Measurements from ENCODE around the gene HOXA3.

HOXA3 gene

GRCh38 chr7:27142580-27143022, 9.8 kb downstream of the HOXA3 start:
- DNase-seq, result no peak

DNA sequence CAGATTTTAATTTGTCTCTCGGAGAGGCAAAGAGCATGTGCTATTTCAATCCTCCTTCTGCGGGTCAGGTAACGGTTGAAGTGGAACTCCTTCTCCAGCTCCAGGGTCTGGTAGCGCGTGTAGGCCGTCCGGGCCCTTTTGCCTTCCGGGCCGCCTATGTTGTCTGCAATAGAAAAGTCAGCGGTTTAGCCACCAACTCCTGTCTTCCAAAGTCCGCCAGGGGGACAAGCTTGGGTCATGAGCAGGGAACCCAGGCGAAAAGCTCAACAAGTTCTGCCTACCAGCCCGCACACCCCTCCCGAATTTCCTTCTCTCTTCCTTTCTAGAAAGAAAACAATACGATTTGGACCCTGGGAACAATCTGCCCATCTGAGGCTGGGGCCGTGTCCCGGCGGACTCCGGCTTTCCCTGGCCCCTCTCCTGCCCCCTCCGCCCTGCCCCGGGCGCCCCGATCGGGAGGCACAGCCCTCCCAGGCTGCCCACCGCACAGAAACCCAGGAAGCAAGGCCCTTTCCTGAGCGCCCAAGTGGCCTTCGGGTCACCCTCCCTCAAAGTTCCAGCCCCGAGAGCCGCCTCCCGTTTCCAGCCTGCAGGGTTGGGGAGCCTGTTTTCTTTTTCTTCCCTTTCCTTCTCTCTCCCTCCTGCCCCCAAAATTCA, 10.3 kb downstream of the HOXA3 start:
- no peak for DNase-seq

- no peak for DNase-seq
Observed at GRCh38 chr7:27141137-27141922, 11.1 kb downstream of the HOXA3 start.

GRCh38 chr7:27140126-27140857, 12.1 kb downstream of the HOXA3 start:
- no peak for DNase-seq

GRCh38 chr7:27139334-27140125, 12.9 kb downstream of the HOXA3 start:
- DNase-seq, result no peak

DNA sequence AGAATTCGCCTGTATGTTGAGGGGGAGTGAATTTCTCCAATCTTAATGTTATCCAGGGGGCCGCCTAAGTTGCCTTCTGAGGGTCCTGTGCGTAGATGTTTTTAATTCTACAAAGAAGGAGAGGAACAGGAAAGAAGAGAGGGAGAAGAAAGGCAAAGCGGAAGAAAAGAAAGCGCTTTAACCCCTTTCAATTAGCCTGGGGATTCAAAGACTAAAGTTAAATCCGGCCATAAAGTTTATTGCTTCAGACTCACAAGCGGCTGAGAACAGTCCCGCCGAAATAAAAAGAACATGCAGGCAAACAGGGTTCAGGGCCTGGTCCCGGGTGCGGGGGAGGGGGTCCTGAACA, 13.4 kb downstream of the HOXA3 start:
- no peak for DNase-seq

DNA sequence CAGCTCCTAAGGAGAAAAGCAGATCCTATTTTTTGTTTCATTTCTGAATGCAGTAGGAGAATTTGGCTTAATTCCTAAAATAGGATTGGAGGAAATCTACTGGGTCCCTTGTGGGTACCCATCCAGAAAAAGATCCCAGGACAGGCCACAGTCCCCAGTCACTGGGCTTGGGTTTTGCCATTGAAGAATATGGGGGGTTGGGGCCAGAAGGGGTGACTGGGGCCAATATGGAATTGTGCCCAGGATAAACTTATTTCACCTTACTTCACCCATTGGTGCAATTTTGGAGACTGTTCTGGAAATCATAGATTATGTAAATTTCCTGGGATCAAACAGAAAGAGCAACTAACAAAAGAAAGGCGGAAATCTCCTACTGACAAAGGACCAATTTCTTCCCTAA, 13.9 kb downstream of the HOXA3 start:
- DNase-seq, result no peak

DNA sequence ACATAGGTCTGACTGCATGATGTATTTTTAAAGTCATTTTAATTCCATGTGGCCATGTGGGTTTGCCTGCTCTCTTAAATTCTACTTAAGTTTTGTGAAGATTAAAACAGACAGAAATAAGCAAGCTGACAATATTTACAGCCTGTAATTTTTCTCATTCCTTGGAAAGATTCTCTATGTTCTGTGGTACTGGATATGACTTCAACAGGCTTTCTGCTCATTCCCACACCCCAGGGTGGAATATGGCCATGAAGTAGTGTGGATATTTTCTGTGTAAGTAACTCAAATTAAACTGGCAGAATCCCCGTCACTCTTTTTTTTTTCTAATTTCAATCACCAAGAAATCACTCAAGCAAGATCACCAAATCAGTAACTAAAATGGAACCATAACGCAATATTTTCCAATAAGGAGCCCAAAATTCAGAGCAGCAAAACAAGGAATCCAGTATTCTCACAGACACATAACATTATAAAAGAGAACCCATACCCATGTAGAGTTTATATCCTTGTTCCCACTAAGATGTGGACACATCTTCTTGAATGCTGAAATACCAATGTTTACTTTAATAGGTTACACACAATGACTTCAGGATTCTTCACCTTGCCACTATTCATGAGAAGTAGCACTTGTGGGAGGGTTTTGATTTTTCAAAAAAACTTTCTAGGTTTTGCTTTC, 14.6 kb downstream of the HOXA3 start:
- no peak for DNase-seq

DNA sequence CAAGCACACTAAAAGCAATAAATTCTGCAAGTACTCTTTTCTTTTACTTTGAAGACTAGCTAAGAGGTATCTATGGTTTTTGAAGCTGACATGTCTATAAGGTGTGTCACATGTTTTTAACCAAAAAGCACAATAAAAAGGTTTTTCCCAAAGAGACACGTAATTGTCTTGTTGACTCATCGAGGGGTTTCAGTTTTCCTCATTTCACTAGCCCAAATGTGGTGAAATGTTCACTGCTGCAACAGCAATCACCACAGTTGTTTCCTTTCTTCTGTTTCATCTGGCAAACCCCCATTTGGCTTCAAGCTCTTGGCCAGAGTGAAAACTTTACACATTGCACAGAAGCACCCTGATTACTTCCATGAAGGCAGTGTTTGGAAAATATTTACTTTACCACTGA, 18.0 kb downstream of the HOXA3 start:
- DNase-seq, result peak; percentile 94

DNA sequence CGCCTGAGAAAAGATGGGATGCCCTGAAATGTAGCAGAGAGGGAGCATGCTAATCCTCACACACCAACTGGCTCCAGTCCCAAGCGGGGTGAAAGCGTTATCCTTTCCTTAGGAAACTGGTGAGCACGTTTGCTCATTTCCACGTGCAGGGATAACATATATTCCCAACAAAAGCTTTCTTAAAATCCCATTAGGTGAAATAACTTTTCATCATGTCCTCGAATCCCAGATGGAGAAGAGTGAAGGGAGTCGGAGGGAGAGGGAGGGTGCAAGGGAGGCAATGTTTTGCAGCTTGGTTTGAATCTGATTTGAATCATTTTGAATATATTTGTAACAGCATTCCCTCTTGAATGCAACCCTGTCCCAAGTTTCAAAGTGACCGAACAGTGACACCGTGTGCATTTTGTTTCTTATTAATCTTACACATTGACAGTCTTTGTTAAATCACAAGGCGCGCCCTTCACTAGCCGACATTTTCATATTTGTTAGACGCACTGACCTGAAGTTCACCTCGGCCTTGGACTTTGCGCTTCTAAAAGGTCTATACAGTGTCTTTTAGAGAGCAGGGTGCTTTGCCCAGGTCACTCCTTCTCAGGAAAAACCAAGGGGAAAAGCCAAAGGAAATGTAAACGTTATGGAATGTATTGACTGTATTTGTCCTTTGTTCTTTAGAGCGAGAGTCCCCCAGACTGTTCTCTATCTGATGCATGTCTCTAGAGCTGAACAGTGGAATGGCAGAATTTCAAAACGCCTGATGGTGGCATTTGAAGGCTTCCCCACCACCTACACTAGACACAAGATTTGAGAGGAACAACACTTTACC, 18.8 kb downstream of the HOXA3 start:
- peak; percentile 31 for DNase-seq

- DNase-seq, result no peak
Observed at GRCh38 chr7:27132978-27133377, 19.4 kb downstream of the HOXA3 start.

DNA sequence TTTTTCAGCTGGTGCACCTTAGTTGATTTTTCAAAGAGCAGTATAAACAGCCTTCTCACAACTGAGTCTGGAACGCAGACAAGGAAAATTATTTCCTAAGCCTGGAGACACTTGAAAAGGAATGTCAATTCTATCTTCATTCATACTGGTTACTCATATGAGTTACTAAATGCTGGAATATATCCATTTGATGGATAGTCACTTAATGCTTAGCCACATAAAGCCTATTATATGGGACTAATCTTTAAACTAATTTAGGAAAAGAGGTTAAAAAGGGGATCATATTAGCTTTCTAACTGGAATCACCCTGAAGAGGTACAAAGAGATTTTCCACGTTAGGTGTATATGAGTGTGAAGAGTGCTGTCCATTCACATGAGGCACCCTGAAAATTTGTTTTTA, 20.2 kb downstream of the HOXA3 start:
- no peak for DNase-seq

GRCh38 chr7:27131390-27131819, 21.0 kb downstream of the HOXA3 start:
- no peak for DNase-seq

- peak; percentile 82 for DNase-seq
Observed at GRCh38 chr7:27130540-27131389, 21.6 kb downstream of the HOXA3 start, which contains the start of gene HOXA4. HOXA4 (minus strand) TSS chr7:27130757; CDS start chr7:27130733, 24 bp downstream.

DNA sequence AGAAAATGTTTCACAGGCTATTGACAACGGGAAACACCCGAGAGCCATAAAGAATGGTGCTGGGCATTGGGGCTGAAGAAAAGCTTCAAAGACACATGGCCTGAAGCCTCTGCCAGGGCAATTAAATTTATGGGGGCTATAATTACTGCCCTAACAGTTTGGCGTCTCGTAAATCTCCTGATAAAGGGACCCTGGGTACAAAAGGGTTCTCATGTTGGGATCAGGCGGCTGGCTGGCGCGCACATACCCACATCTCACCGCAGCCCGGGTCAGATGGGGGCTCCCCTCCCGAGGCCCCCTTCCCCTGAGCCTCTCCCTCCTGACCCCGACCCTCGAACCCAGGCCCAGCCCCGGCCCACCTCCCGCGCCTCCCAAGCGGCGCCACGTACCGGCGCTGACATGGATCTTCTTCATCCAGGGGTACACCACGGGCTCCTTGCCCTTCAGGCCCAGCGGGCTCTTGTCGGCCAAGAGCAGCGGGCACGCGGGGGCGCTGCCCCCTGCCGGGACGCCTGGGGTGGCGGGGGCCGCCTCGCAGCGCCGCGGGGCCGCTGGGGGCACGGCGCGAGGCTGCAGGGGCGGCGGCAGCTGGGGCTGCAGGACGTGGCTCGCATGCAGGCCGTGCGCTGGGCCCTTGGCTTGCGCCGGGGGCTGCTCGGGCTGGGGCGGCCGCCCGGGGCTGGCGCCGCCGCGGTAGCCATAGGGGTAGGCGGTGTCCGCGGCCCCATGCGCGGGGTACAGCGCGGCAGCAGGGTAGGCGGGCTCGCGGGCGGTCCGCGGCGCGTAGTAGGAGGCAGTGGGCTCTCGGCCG, 22.4 kb downstream of the HOXA3 start:
- DNase-seq, result no peak

DNA sequence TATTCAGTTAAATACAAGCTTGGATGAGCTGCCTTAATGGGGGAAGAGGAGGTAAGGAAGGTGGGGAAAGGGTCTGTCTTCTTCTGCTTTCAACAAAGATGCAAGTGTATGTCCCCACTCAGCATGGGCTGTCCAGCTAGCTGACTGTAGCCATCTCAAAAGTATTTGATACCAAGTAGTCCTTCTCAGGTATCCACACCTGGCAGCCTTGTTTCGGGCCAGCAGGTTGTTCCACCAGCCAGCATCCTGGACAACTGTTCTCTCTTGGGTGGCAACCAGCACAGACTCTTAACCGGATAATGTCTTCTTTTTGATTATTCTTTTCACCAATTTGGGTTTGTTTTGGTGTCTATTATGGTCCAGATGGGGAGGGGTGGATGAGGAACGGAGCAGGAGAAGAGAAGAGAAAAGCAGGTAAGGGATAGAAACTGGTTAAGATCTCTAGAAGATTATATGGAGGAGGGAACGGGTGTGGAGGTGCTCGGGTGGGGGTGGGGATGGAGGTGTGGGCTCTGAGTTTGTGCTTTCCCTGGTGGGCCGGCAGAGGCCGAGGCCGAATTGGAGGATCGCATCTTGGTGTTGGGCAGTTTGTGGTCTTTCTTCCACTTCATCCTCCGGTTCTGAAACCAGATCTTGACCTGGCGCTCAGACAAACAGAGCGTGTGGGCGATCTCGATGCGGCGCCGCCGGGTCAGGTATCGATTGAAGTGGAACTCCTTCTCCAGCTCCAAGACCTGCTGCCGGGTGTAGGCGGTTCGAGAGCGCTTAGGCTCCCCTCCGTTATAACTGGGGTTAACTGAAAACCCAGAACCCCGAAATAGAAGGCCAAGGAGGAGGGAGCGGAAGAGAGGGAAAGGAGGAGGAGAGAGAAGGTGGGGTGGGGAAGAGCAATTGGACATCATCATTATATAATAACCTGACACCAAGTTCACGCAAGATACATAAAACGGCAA, 23.3 kb downstream of the HOXA3 start:
- no peak for DNase-seq

GRCh38 chr7:27128034-27128433, 24.3 kb downstream of the HOXA3 start:
- no peak for DNase-seq

DNA sequence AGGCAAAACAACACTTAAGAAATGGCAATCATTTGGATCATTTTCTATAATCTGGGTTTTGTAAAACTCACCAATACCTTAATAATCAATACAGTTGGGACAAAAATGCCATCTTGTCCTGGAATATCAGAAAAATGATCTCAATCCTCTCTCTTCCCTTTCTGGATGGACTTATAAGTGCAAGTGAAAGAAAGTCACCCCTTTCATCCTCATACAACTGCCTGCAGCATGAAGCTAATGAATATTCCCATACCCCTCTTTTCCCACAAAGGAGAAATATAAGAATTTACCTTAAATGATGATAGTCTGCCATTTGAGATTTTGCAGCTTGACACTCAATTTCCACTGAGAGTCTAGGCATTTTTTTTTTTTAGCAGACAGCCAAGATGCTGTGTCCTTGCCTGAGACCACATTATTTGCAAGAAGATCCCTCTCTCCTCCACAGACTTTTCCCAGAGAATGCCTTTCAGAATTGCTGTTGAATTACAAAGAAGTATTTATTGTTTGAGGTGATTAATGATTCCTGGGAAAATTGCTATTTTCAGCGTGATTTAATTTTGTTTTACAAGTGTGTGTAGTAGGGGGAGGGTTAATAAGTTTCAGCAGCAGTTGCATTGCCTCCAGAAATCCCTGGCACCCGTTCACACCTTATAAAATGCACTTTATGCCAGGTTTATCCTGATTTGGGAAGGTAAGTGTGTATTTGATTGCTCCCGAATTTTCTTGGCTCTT, 25.6 kb downstream of the HOXA3 start:
- DNase-seq, result no peak
